ENCODE measurements around the gene L3MBTL4. TPM values are rescaled to one million over a fixed set of nuclear protein-coding genes. Genes with fewer than 3 reads are reported as not detected.

L3MBTL4 gene
- total RNA-seq, 4 donors from 2014 or later, result 5.6 to 45.7 (median 12.0) TPM

GRCh38 chr18:6015364-6015763 is 399.3 kb downstream of the L3MBTL4 start:
- Histone ChIP-seq H3K36me3 (no peaks in the 10 kb centered on the region), H3K27me3 (no peaks in the 10 kb centered on the region), H3K9me3 (no peaks in the 10 kb centered on the region), H3K4me1 (no peaks in the 10 kb centered on the region), H3K27ac (no peak overlapping the region), H3K4me3 (no peak overlapping the region)
- intact Hi-C loops (cut with DNase I; ENCODE audit: low total_unique reads), result no loop called here
- TF ChIP-seq POLR2A (IDR thresholded peaks at IDR 0.05) (no peak), CTCF (IDR thresholded peaks at IDR 0.05) (no peak)
- no peak for DNase-seq

GRCh38 chr18:6013171-6013810 is 401.4 kb downstream of the L3MBTL4 start:
- intact Hi-C loops (cut with DNase I; ENCODE audit: low total_unique reads), result no loop called here

GRCh38 chr18:6010921-6011320 is 403.8 kb downstream of the L3MBTL4 start:
- H3K4me1 ChIP-seq, result no peaks in the 10 kb centered on the region
- H3K36me3 ChIP-seq, result no peaks in the 10 kb centered on the region
- TF ChIP-seq CTCF (IDR thresholded peaks at IDR 0.05), result no peak
- H3K9me3 ChIP-seq, result no peaks in the 10 kb centered on the region
- DNase-seq, result no peak
- H3K27me3 ChIP-seq, result no peaks in the 10 kb centered on the region
- no peak overlapping the region for H3K27ac ChIP-seq
- intact Hi-C loops (cut with DNase I; ENCODE audit: low total_unique reads), result no loop called here
- no peak overlapping the region for H3K4me3 ChIP-seq

More at GRCh38 chr18:6013171-6013810, 401.4 kb downstream of the L3MBTL4 start:
- H3K36me3 ChIP-seq, result no peaks in the 10 kb centered on the region
- H3K4me3 ChIP-seq, result no peak overlapping the region
- H3K4me1 ChIP-seq, result no peaks in the 10 kb centered on the region
- no peaks in the 10 kb centered on the region for H3K9me3 ChIP-seq
- H3K27ac ChIP-seq, result no peak overlapping the region
- H3K27me3 ChIP-seq, result no peaks in the 10 kb centered on the region
- DNase-seq, result no peak
- no peak for TF ChIP-seq CTCF (IDR thresholded peaks at IDR 0.05)
- no peak for TF ChIP-seq POLR2A (IDR thresholded peaks at IDR 0.05)

GRCh38 chr18:6010284-6010683 is 404.4 kb downstream of the L3MBTL4 start:
- no peaks in the 10 kb centered on the region for H3K27me3 ChIP-seq
- no peak overlapping the region for H3K4me3 ChIP-seq
- TF ChIP-seq POLR2A (IDR thresholded peaks at IDR 0.05) (no peak), CTCF (IDR thresholded peaks at IDR 0.05) (no peak)
- no peak overlapping the region for H3K27ac ChIP-seq
- no peak for DNase-seq
- no peaks in the 10 kb centered on the region for H3K4me1 ChIP-seq
- intact Hi-C loops (cut with DNase I; ENCODE audit: low total_unique reads), result no loop called here
- H3K36me3 ChIP-seq, result no peaks in the 10 kb centered on the region
- H3K9me3 ChIP-seq, result no peaks in the 10 kb centered on the region

GRCh38 chr18:6009756-6010155 is 405.0 kb downstream of the L3MBTL4 start:
- no peak for DNase-seq
- intact Hi-C loops (cut with DNase I; ENCODE audit: low total_unique reads), result no loop called here
- Histone ChIP-seq H3K27me3 (no peaks in the 10 kb centered on the region), H3K9me3 (no peaks in the 10 kb centered on the region), H3K27ac (no peak overlapping the region), H3K36me3 (no peaks in the 10 kb centered on the region), H3K4me1 (no peaks in the 10 kb centered on the region), H3K4me3 (no peak overlapping the region)
- TF ChIP-seq POLR2A (IDR thresholded peaks at IDR 0.05) (no peak), CTCF (IDR thresholded peaks at IDR 0.05) (no peak)
